ENCODE results near the gene CLDN6. TPM values are rescaled to one million over a fixed set of nuclear protein-coding genes. Genes with fewer than 3 reads are reported as not detected.
A peak's percentile ranks its signal among the peaks of the same experiment; 100 is the strongest.

The CLDN6 gene
- total and polyA plus RNA-seq, 9 of the 15 experiments (the other 6 are each of a cell fraction or from before 2014, with no cell fraction given), result 0.22 to 0.75 (median 0.38) TPM; not detected in 3

GRCh38 chr16:3045758-3046640 is 28.0 kb upstream of the CLDN6 start, which contains the start of gene MMP25 (continued):
- TF ChIP-seq PRDM10 (IDR thresholded peaks at IDR 0.05; ENCODE audit: partially characterized antibody), result peak; percentile 39

DNA sequence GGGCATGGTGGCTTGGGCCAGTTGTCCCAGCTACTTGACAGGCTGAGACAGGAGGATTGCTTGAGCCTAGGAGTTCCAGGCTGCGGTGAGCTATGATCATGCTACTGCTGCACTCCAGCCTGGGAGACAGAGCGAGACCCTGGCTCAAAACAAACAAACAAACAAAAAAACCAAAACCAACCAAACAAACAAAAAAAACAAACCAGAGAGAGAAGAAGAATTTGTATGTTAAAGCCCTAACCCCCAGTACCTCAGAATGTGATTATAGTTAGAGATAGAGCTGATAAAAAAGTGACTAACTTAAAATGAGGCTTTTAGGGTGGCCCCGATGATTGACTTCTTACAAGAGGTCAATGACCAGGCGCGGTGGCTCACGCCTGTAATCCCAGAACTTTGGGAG is 26.7 kb upstream of the CLDN6 start:
- H3K4me1 ChIP-seq (replicated peaks in 1 of 2; ENCODE audit: control insufficient read depth in 2 of 2, insufficient read depth in 2 of 2, low read length in 2 of 2), result peaks cover 3 to 21% of the 10 kb centered on the region in 2 experiments; a peak in 3 of 5 replicates
- 22% methylated on average over 6 of the region's 6 CpGs for WGBS (ENCODE audit: insufficient coverage, low coverage, missing lambda C conversion rate)
- H3K9me1 ChIP-seq (ENCODE audit: control insufficient read depth, insufficient read depth, low read length), result no peaks in the 10 kb centered on the region
- no peak overlapping the region for H3K9ac ChIP-seq (ENCODE audit: insufficient read depth in 1 of 2, low read depth in 2 of 2, low read length in 2 of 2)
- no peaks in the 10 kb centered on the region for H3K36me3 ChIP-seq (ENCODE audit: control insufficient read depth, insufficient read depth, low read length)
- H4K20me1 ChIP-seq (replicated peaks; ENCODE audit: control insufficient read depth, insufficient read depth, low read length), result no peaks in the 10 kb centered on the region; the same call in 1 of the 2 replicates
- no peak overlapping the region for H3K27ac ChIP-seq (ENCODE audit: extremely low read depth, low read depth, low read length)
- H3K79me2 ChIP-seq (ENCODE audit: control insufficient read depth, insufficient read depth, low read length), result no peaks in the 10 kb centered on the region
- in situ Hi-C loops (cut with MboI), result no loop called here
- no peak for FAIRE-seq
- peaks cover 25 to 63% of the 10 kb centered on the region in 2 experiments; a peak in 4 of 5 replicates for H3K27me3 ChIP-seq (ENCODE audit: control insufficient read depth in 2 of 2, insufficient read depth in 2 of 2, low read length in 2 of 2)
- no peak overlapping the region for H2AFZ ChIP-seq (ENCODE audit: low read depth, low read length)
- no peaks in the 10 kb centered on the region for H3K9me3 ChIP-seq (replicated peaks; ENCODE audit: control insufficient read depth, insufficient read depth, low read depth, low read length)
- no peak for ATAC-seq
- no peak overlapping the region for H3K4me3 ChIP-seq
- intact Hi-C loops (cut with micrococcal nuclease), result no loop called here
- no TSS peak for BruUV-seq (replicated peaks)
- ChIA-PET POLR2A (interaction anchor here (1.8 to 2.6 kb wide), 2 partner anchors 10 to 14 kb away, joined by 4 to 7 read pairs; no protein-coding TSS in a partner anchor), CTCF (ENCODE audit: low intra/inter-chr PET ratio) (no interaction called here)
- DNase-seq (ENCODE audit: extremely low read depth in 1 of 4, low spot score in 3 of 4), result no peak
- no peak overlapping the region for H3K4me2 ChIP-seq (ENCODE audit: insufficient read depth, low read length)
- TF ChIP-seq CBX2 (IDR thresholded peaks at IDR 0.05; ENCODE audit: insufficient read depth, low read length, poor library complexity, severe bottlenecking) (peak; percentile 87), ZNF224 (CRISPR knock-in tag; IDR thresholded peaks at IDR 0.05) (no peak), GATAD2A (IDR thresholded peaks at IDR 0.05) (no peak), TARDBP (IDR thresholded peaks at IDR 0.05) (no peak), ZNF175 (CRISPR knock-in tag; IDR thresholded peaks at IDR 0.05; ENCODE audit: low read depth) (no peak), NCOR1 (IDR thresholded peaks at IDR 0.05) (no peak), MXD1 (CRISPR knock-in tag; IDR thresholded peaks at IDR 0.05; ENCODE audit: borderline replicate concordance, poor library complexity, severe bottlenecking) (no peak), CBX8 (IDR thresholded peaks at IDR 0.05; ENCODE audit: borderline replicate concordance, extremely low read depth, low read depth, low read length, poor library complexity, severe bottlenecking) (peak; percentile 39), ZNF707 (CRISPR knock-in tag; conservative IDR thresholded peaks at IDR 0.05) (no peak), ZNF23 (CRISPR knock-in tag; IDR thresholded peaks at IDR 0.05) (no peak), MTF1 (CRISPR knock-in tag; IDR thresholded peaks at IDR 0.05; ENCODE audit: borderline replicate concordance) (no peak)
- TF ChIP-seq, protein P1, sequence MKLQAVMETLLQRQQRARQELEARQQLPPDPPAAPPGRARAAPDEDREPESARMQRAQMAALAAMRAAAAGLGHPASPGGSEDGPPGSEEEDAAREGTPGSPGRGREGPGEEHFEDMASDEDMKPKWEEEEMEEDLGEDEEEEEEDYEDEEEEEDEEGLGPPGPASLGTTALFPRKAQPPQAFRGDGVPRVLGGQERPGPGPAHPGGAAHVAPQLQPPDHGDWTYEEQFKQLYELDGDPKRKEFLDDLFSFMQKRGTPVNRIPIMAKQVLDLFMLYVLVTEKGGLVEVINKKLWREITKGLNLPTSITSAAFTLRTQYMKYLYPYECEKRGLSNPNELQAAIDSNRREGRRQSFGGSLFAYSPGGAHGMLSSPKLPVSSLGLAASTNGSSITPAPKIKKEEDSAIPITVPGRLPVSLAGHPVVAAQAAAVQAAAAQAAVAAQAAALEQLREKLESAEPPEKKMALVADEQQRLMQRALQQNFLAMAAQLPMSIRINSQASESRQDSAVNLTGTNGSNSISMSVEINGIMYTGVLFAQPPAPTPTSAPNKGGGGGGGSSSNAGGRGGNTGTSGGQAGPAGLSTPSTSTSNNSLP (IDR thresholded peaks at IDR 0.05; ENCODE audit: borderline replicate concordance, low read depth, low read length), result no peak

All from K562 (cell line).